GM19395 (cell line): Measurements from ENCODE around the gene BLCAP.
"Not testable (repeated sequence)": the region's sequence is repeated elsewhere in the genome, so short reads cannot be mapped to it uniquely, and the experiment has no call there.

Experiments used
- ATAC-seq: cut with Tn5 transposase; IDR thresholded peaks from one replicate; pipeline ENCODE4 v1.9.1; 2021; ENCODE audit warnings: mild to moderate bottlenecking, moderate library complexity; ENCODE audit not compliant: unreplicated experiment

The BLCAP gene

GRCh38 chr20:37490663-37491350, 36.9 kb downstream of the BLCAP start:
- no peak for ATAC-seq

DNA sequence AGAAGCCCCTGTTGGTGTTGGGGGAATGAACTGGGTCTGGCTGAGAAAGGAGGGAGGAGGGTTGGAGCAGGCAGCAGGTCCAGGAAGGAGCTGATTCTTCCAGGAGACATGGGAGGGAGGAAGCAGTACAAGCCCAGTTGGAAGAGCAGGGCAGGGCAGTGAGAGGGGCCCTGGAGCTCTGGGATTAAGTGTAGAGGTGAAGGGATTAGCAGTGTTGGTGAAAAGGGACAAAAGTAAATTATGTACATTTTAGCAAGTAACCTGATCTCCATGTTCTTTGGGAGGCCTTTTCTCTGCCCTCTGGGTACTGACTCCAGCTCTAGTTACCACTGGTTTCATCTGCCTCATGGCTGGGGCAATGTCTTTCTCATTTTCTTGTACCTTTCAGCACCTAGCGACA, 41.5 kb downstream of the BLCAP start:
- ATAC-seq: not testable (repeated sequence)

- no peak for ATAC-seq
Observed at GRCh38 chr20:37484331-37484730, 43.3 kb downstream of the BLCAP start.

- ATAC-seq: no peak
Observed at GRCh38 chr20:37481610-37482009, 46.1 kb downstream of the BLCAP start.

- ATAC-seq: no peak
Observed at GRCh38 chr20:37480919-37481318, 46.8 kb downstream of the BLCAP start.

GRCh38 chr20:37479925-37480691, 47.6 kb downstream of the BLCAP start:
- no peak for ATAC-seq

- ATAC-seq: no peak
Observed at GRCh38 chr20:37479266-37479665, 48.4 kb downstream of the BLCAP start.

DNA sequence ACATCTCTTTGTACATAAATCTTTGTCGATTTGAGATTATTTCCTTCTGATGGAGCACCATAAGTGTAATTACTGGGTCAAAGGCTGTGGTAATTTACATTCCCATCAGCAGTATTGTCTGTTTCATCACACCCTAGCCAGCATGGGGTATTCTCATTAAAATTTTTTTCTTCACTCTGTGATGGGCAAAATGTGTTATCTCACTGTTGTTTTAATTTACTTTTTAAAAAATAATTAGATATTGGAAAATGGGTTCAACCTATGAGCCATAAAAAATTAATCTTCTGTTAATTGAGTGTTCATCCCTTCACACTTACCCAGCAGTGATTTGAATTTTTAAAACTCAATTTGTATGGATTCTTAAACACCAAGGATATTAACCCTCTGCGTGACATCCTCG, 50.6 kb downstream of the BLCAP start:
- ATAC-seq: no peak

- ATAC-seq: no peak
Observed at GRCh38 chr20:37475252-37475651, 52.4 kb downstream of the BLCAP start.

- ATAC-seq: no peak
Observed at GRCh38 chr20:37474386-37474785, 53.3 kb downstream of the BLCAP start.

- ATAC-seq: no peak
Observed at GRCh38 chr20:37473249-37474000, 54.3 kb downstream of the BLCAP start.

- ATAC-seq: not testable (repeated sequence)
Observed at GRCh38 chr20:37472435-37472834, 55.2 kb downstream of the BLCAP start.

DNA sequence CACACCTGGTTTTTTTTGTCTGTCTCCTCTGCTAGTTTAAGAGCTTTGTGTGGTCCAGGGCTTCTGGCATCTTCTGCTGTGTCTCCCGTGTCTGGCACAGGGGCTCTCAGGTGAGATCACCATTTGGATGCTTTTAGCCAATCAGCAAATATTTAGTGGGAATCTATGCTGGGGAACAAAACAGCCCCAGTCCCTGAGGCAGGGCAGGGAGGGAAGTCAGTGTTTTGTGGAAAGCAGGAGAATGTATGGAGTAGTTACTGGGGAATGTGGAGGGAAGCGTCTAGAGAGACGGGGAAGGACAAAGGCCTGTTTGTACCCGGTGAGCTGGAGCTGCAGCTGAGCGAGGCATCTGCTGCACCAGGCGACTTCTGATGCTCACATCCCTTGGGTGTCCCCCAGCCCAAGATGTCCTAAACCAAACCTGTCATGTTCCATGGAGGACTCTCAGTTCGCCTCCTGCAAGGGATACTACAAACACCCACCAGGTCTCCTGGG, 55.9 kb downstream of the BLCAP start:
- ATAC-seq: no peak

DNA sequence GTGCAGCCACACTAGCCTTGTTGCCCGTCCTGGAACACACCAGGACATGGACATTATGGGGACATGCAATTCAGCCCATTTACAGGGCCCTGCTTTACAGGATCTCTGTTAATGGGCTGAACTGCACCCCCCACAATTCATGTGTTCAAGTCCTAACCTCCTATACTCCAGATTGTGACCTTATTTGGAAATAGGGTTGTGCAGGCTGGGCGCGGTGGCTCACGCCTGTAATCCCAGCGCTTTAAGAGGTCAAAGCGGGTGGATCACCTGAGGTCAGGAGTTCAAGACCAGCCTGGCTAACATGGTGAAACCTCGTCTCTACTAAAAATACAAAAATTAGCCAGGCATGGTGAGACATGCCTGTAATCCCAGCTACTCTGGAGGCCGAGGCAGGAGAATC, 57.5 kb downstream of the BLCAP start:
- ATAC-seq: not testable (repeated sequence)

GRCh38 chr20:37469531-37469930, 58.1 kb downstream of the BLCAP start:
- no peak for ATAC-seq

DNA sequence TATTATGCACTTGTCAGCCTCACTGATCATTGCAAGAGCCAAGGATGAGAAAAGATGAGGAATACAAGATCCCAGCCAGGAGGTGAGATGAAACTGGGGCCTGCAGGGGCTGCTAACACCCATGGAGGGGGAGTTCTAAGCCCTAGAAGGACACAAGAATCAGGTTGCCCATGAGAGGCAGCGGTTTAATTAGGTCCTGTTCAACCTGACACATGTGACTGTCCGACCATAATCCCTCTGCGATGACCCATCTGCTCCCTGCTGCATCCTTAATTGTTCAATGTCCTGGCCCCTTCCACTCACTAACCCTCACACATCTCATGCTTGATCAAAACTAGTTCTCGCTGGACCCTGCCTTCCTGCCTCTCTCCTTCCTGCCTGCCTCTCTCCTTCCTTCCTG, 58.8 kb downstream of the BLCAP start:
- no peak for ATAC-seq
